AG04449 (cell line): Measurements from ENCODE around the gene KDR.

ENCODE experiments used
- CTCF ChIA-PET: fragments of 350-600 bp; formaldehyde crosslinking; extraction: SDS; loops from one replicate; lab custom pipeline; 2021; ENCODE audit warnings: antibody characterized with exemption; lab: Yijun Ruan, JAX
- POLR2A ChIA-PET: fragments of 400-600, 350-600 bp; formaldehyde crosslinking; extraction: SDS; loops from one replicate; lab custom pipeline; 2020; ENCODE audit warnings: antibody characterized with exemption, inconsistent platforms; lab: Yijun Ruan, JAX
- DNase-seq: peaks from one replicate; pipeline ENCODE4 v3.0.0-alpha.2; 2010; ENCODE audit warnings: low read depth, low spot score
- H3K4me3 ChIP-seq: 2 replicates; pipeline ENCODE4 v1.5.1; 2011; ENCODE audit warnings: low read depth, mild to moderate bottlenecking, control low read depth, low read length
- TF ChIP-seq, protein P1 (sequence below): IDR thresholded peaks from one replicate; pipeline ENCODE4 v1.5.1; 2011; ENCODE audit warnings: mild to moderate bottlenecking, moderate library complexity, low read length, control low read depth, inconsistent platforms; ENCODE audit not compliant: insufficient read depth; ENCODE audit errors: missing control alignments

KDR gene

DNA sequence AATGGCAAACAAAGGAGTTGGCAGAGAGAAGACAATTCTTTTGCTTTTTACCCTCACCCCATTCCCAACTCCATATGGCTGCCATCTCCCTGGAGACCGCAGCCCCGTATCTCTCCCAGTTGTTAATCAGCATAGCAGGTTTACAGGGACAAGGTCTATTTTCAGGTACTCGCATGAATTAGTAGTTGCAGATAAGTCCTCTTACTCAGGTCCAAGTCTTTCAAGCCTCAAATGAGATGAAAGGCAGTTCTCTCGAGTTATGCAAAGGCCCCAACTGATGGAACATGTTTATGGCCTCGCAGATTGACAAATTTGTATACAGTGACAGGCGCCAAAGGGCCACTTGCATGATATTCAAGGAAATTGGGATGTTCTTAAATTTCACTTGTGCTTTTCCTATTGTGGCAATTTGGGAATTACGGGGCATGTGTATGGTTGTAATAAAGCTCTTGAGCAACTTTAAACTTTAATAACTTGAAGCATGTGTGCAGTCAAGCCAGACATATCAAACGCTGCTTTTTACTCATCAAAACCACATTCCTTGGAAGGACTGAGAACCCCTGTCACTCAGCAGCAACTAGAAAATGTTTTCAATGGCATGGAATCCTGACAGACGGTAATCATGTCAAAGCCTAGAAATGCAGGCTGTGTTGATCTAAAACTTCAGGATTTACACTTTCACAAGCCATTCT, 45.1 kb downstream of the KDR start:
- POLR2A ChIA-PET: no interaction called here
- CTCF ChIA-PET: no interaction called here
- TF ChIP-seq, protein P1, sequence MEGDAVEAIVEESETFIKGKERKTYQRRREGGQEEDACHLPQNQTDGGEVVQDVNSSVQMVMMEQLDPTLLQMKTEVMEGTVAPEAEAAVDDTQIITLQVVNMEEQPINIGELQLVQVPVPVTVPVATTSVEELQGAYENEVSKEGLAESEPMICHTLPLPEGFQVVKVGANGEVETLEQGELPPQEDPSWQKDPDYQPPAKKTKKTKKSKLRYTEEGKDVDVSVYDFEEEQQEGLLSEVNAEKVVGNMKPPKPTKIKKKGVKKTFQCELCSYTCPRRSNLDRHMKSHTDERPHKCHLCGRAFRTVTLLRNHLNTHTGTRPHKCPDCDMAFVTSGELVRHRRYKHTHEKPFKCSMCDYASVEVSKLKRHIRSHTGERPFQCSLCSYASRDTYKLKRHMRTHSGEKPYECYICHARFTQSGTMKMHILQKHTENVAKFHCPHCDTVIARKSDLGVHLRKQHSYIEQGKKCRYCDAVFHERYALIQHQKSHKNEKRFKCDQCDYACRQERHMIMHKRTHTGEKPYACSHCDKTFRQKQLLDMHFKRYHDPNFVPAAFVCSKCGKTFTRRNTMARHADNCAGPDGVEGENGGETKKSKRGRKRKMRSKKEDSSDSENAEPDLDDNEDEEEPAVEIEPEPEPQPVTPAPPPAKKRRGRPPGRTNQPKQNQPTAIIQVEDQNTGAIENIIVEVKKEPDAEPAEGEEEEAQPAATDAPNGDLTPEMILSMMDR: no peak

DNA sequence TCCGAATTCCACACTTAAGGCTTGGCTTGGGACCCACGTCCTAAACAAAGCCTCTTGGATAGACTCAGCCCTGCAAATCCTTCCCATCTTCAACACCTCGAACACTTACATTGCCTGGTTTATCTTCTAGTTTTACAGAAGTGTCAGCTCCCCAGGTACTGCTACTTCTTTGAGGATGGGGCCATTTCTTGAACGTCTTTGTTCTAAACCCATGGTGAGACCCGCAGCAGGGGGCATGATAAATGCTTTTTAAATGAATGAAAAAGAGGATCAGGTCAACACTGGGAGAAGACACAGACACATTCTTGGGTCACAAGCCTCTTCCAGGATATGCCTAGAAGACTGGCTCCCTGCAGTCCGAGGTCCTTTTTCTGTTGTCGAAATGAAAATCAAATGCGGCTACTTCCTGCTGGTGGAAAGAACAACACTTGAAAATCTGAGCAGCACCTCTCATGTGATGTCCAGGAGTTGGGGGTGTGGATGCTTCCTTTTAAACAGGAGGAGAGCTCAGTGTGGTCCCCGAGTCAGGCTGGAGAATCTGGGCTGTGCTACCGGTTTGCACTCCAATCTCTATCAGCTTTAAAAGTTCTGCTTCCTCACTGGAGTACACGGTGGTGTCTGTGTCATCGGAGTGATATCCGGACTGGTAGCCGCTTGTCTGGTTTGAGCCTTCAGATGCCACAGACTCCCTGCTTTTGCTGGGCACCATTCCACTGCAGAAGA, 45.8 kb downstream of the KDR start:
- ChIA-PET CTCF (no interaction called here), POLR2A (no interaction called here)
- TF ChIP-seq, protein P1: no peak
- DNase-seq: no peak
- no peak overlapping the region for H3K4me3 ChIP-seq

More for the DNA sequence above, 45.1 kb downstream of the KDR start:
- H3K4me3 ChIP-seq: no peak overlapping the region
- DNase-seq: peak; percentile 1

DNA sequence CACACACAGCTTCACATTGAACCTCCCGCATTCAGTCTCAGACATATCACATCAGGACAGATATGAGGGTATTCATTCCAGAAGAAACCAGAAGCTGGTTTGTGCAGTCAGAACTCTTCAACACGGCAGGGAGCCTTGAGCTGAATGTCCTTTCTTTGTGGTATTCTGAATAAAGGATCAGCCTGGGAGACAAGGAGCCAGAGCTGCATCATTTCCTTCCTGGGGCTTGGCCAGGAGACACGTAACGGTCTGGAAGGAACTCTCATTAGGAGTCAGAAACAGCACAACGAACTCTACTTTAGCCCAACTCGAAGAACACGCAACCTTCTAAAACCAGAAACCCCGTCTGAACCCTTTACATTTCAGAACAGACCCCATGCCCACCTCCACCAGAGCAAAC, 46.4 kb downstream of the KDR start:
- H3K4me3 ChIP-seq: no peak overlapping the region
- ChIA-PET CTCF (no interaction called here), POLR2A (no interaction called here)
- TF ChIP-seq, protein P1: no peak
- no peak for DNase-seq

DNA sequence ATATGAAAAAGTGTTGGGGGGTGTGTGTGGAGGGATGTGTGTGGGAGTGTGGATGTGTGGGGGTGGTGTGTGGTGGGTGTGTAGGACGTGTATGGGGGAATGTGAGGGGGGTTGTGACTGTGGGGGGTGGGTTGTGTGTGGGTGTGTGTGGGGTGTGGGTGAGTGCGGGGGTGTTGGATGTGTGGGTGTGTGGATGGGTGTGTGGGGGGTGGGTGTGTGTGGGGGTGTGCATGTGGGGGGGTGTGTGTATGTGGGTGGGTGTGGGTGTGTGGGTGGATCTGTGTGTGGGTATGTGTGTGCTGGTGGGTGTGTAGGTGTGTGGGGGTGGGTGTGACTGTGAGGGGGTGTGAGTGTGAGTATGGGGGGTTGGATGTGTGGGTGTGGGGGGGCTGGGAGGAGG, 47.8 kb downstream of the KDR start:
- DNase-seq: no peak
- ChIA-PET CTCF (no interaction called here), POLR2A (no interaction called here)
- TF ChIP-seq, protein P1: no peak
- H3K4me3 ChIP-seq: no peak overlapping the region

DNA sequence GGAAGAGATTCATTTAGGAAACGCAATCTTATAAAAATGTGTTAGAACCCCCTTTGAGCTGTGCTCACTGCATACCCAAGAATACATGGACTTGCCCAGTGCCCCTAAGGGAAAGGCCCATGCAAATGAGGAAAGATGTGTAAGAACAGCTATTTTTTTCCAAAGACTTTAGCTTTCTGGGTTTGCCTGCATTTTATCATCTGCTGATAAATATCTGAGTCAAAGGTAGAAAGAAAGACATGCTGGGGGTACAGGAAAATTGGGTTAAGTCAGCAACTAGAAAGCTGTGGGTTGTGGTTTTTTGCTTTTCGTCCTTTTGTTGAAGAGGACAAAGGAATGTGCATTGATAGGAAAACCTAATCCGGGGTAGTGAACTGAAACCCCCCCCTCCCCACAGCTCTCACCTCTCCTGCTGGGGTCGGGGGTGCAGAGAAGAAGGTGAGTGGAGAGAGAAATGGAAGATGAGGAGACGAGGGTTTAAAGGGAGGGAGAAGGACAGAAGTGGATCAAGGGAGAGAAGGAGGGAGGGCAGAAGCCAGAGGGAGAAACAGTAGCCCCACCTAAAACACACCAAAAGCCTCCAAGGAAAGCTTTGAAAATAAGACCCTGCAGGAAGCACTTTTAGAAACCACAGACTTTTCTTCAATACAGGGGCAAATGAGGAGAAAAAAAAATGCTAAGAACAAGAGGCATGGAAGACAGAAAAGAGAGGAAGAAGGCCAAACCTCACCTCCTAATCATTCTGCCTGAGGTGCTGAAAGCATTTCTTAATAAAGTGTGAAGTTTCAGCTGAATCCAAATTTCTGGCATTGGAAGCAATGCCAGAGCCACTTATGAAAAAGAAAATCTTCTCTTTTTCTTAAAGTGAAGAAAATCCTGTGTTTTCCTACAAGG, 49.3 kb downstream of the KDR start:
- DNase-seq: no peak
- TF ChIP-seq, protein P1: no peak
- ChIA-PET CTCF (no interaction called here), POLR2A (no interaction called here)
- H3K4me3 ChIP-seq: no peak overlapping the region

DNA sequence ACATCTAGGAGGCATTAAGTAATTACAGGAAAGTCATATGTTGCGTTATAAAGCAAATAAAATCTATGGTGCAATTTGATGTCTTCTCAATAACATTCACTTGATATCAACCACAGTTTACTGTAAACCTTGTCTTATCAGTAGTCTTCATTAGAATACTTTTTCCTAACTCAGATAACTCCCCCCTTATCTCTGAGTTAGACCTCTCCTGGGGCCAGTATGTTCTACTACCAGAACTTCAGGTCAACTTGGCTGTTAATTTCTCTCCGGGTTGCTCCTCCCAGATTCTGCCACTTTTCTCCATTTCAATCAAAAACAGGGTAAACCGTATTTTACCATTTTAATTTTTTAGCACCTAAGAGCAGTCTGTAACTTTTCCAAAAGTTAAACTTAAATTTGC, 50.0 kb downstream of the KDR start:
- H3K4me3 ChIP-seq: no peak overlapping the region
- ChIA-PET CTCF (no interaction called here), POLR2A (no interaction called here)
- TF ChIP-seq, protein P1: no peak
- no peak for DNase-seq
